Measurements from ENCODE around the gene PPP1R37. TPM values are rescaled to one million over a fixed set of nuclear protein-coding genes. Genes with fewer than 3 reads are reported as not detected.
A peak's percentile ranks its signal among the peaks of the same experiment; 100 is the strongest.

PPP1R37 gene
- polyA plus RNA-seq, 1 experiment, result 16.1 TPM

- no peak for DNase-seq (ENCODE audit: low read depth)
- TF ChIP-seq CTCF (IDR thresholded peaks at IDR 0.05; ENCODE audit: insufficient read depth, low read depth, low read length), result no peak
- H3K27me3 ChIP-seq (ENCODE audit: control insufficient read depth, insufficient read depth, low read length), result no peaks in the 10 kb centered on the region
- POLR2A ChIA-PET, result no interaction called here
- no peak overlapping the region for H3K4me3 ChIP-seq (ENCODE audit: low read depth, low read length)
- H3K36me3 ChIP-seq (ENCODE audit: control insufficient read depth, insufficient read depth, low read length), result peaks cover 54% of the 10 kb centered on the region
- CTCF ChIA-PET, result interaction anchor here (0.6 to 3.8 kb wide), 21 partner anchors 9 to 188 kb away, joined by 3 to 28 read pairs (median 5); partner anchors contain the start of genes CLASRP, GEMIN7, PPP1R37 and ZNF296
Observed at GRCh38 chr19:45058622-45059159, 34.3 kb upstream of the PPP1R37 start.

- POLR2A ChIA-PET, result no interaction called here
Observed at GRCh38 chr19:45059258-45059965, 33.6 kb upstream of the PPP1R37 start.

GRCh38 chr19:45061965-45062364 lies 31.0 kb upstream of the PPP1R37 start:
- no peak for DNase-seq (ENCODE audit: low read depth)
- Histone ChIP-seq H3K4me3 (ENCODE audit: low read depth, low read length) (no peak overlapping the region), H3K27me3 (ENCODE audit: control insufficient read depth, insufficient read depth, low read length) (no peaks in the 10 kb centered on the region), H3K36me3 (ENCODE audit: control insufficient read depth, insufficient read depth, low read length) (peaks cover 52% of the 10 kb centered on the region)
- POLR2A ChIA-PET, result no interaction called here
- CTCF ChIA-PET, result interaction anchor here (1.1 to 2.2 kb wide), 2 partner anchors 12 to 158 kb away, joined by 3 to 9 read pairs; no protein-coding TSS in a partner anchor
- TF ChIP-seq CTCF (IDR thresholded peaks at IDR 0.05; ENCODE audit: insufficient read depth, low read depth, low read length), result no peak

More at GRCh38 chr19:45059258-45059965, 33.6 kb upstream of the PPP1R37 start:
- H3K27me3 ChIP-seq (ENCODE audit: control insufficient read depth, insufficient read depth, low read length), result no peaks in the 10 kb centered on the region
- no peak for DNase-seq (ENCODE audit: low read depth)
- H3K36me3 ChIP-seq (ENCODE audit: control insufficient read depth, insufficient read depth, low read length), result peaks cover 56% of the 10 kb centered on the region
- CTCF ChIA-PET, result interaction anchor here (0.5 to 3.8 kb wide), 29 partner anchors 9 to 292 kb away, joined by 3 to 28 read pairs (median 4); partner anchors contain the start of genes CLASRP, GEMIN7, PPP1R37 and ZNF296
- peak; percentile 86 for TF ChIP-seq CTCF (IDR thresholded peaks at IDR 0.05; ENCODE audit: insufficient read depth, low read depth, low read length)
- H3K4me3 ChIP-seq (ENCODE audit: low read depth, low read length), result no peak overlapping the region

- no peak overlapping the region for H3K4me3 ChIP-seq (ENCODE audit: low read depth, low read length)
- POLR2A ChIA-PET, result no interaction called here
- no peak for TF ChIP-seq CTCF (IDR thresholded peaks at IDR 0.05; ENCODE audit: insufficient read depth, low read depth, low read length)
- no peaks in the 10 kb centered on the region for H3K27me3 ChIP-seq (ENCODE audit: control insufficient read depth, insufficient read depth, low read length)
- no peak for DNase-seq (ENCODE audit: low read depth)
- CTCF ChIA-PET, result no interaction called here
- peaks cover 50% of the 10 kb centered on the region for H3K36me3 ChIP-seq (ENCODE audit: control insufficient read depth, insufficient read depth, low read length)
Observed at GRCh38 chr19:45063851-45064801, 28.9 kb upstream of the PPP1R37 start.

Data from BJ (cell line).